GM20000 (cell line): ENCODE data around the gene CDC42BPA.

Experiments used
- DNase-seq: peaks from one replicate; pipeline ENCODE4 v3.0.0; 2012; ENCODE audit warnings: low spot score
- CTCF ChIP-seq: IDR thresholded peaks from 2 replicates; pipeline ENCODE4 v1.5.1; 2012; ENCODE audit warnings: mild to moderate bottlenecking, control low read depth; ENCODE audit errors: extremely low read depth, missing control alignments

CDC42BPA gene

GRCh38 chr1:227320476-227320875 lies 2.2 kb upstream of the CDC42BPA start:
- no peak for TF ChIP-seq CTCF
- no peak for DNase-seq

GRCh38 chr1:227318853-227319607 lies 738 bp upstream of the CDC42BPA start:
- DNase-seq = no peak
- no peak for TF ChIP-seq CTCF

- no peak for TF ChIP-seq CTCF
- DNase-seq = peak; percentile 41
These were observed 723 bp downstream of the CDC42BPA start for GRCh38 chr1:227317523-227318015.

GRCh38 chr1:227317011-227317451 lies 1.3 kb downstream of the CDC42BPA start:
- no peak for DNase-seq
- TF ChIP-seq CTCF = no peak

- no peak for DNase-seq
- TF ChIP-seq CTCF = no peak
These were observed 1.8 kb downstream of the CDC42BPA start for GRCh38 chr1:227316456-227316855.

GRCh38 chr1:227315629-227316346 lies 2.5 kb downstream of the CDC42BPA start:
- no peak for TF ChIP-seq CTCF
- DNase-seq = no peak
